GM12873 (cell line): ENCODE data around the gene AUTS2.

Source experiments
- TF ChIP-seq, protein P1 (sequence below): IDR thresholded peaks from 2 replicates; pipeline ENCODE4 v1.5.1; 2012; ENCODE audit warnings: low read depth, mild to moderate bottlenecking, moderate library complexity, low read length, control low read depth; ENCODE audit not compliant: insufficient read depth; ENCODE audit errors: missing control alignments

Gene AUTS2

DNA sequence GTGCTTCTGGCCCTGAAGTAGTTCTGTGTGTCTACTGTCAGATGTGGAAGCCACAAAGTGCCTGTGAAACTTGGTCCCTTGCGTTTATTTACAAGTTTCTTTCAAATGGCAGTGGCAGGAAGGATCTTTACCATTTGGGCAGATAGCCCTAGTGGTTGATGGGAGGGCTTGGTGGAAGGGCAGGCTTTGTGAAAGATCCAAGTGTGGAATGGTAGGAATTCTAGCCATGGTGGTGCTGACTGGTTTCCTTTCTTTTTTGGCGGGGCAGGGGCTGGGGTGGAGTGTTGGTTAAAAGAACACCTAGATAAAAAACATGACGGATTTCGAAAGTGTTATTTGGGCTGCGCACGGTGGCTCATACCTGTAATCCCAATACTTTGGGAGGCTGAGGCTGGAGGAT, 27.0 kb downstream of the AUTS2 start:
- TF ChIP-seq, protein P1, sequence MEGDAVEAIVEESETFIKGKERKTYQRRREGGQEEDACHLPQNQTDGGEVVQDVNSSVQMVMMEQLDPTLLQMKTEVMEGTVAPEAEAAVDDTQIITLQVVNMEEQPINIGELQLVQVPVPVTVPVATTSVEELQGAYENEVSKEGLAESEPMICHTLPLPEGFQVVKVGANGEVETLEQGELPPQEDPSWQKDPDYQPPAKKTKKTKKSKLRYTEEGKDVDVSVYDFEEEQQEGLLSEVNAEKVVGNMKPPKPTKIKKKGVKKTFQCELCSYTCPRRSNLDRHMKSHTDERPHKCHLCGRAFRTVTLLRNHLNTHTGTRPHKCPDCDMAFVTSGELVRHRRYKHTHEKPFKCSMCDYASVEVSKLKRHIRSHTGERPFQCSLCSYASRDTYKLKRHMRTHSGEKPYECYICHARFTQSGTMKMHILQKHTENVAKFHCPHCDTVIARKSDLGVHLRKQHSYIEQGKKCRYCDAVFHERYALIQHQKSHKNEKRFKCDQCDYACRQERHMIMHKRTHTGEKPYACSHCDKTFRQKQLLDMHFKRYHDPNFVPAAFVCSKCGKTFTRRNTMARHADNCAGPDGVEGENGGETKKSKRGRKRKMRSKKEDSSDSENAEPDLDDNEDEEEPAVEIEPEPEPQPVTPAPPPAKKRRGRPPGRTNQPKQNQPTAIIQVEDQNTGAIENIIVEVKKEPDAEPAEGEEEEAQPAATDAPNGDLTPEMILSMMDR: no peak

DNA sequence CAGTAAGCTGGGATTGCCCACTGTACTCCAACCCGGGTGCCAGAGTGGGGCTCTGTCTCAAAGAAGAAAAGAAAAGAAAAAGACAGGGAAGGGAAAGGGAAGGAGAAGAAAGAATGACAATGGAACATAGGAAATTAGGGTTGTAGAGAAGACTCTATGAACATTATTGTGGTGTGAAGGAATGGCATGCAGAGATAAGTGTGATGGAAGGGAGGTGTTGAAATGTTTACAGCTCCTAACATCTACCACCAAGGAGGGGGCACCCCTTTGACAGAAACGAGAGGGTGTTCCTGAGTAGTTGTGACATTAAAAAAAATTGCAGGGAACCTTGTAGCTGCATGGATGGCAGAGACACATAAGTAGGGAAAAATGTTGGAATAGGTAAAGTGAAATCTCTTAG, 27.5 kb downstream of the AUTS2 start:
- TF ChIP-seq, protein P1: no peak

DNA sequence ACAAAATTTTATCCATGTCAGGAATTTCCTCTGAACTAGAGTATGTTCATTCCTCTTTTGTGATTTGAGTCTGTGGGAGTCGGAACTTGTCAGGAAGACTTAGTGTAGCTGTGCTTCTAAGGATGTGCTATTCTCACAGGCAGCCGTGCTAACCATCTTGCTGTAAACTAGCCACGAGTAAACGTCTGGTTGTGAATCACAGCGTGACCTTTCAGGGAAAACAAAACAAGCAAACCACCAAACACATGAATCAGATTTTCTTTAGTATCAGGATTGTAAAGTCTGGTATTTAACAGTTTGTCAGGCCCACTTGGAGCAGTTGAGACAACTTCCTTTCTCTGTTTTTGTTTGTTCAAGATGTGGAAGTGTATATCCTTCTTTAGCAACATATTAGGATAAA, 32.0 kb downstream of the AUTS2 start:
- TF ChIP-seq, protein P1: no peak

DNA sequence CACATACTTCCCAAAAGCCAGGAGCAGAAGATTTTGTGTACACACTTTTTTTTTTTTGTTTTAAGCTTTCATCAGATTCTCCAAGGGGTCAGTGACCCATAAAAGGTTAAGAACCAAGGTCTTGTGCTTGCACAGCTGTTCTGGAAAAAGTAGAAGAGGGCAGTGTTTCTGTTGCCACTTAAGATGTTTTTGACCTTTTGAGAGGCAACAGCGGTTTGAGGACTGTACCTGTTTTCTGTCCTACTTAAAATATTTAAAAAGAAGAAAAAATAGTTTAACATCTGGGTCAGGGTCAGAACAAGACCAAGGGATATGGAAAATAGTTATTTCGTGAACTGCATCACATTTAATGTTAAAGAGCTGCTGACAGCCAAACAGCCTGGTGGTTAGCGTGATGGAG, 32.9 kb downstream of the AUTS2 start:
- TF ChIP-seq, protein P1: no peak

DNA sequence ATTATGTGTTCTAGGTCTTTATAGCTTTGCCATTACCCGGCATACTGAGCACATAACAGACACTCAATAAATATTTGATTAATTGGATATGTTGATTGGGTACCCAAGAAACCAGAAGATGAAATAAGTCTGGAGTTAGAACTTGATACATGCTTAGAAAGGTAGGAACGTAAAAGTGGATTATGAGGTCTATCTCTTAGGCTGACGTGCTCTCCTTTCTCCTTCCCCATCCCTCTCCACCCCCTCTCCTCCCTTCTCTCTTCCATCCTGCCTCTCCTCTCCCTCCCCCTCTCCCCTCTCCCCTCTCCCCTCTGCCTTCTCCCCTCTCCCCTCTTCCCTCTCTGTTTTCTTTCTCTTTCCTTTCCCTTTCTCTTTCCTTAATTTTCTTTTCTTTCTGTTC, 34.0 kb downstream of the AUTS2 start:
- TF ChIP-seq, protein P1: no peak

DNA sequence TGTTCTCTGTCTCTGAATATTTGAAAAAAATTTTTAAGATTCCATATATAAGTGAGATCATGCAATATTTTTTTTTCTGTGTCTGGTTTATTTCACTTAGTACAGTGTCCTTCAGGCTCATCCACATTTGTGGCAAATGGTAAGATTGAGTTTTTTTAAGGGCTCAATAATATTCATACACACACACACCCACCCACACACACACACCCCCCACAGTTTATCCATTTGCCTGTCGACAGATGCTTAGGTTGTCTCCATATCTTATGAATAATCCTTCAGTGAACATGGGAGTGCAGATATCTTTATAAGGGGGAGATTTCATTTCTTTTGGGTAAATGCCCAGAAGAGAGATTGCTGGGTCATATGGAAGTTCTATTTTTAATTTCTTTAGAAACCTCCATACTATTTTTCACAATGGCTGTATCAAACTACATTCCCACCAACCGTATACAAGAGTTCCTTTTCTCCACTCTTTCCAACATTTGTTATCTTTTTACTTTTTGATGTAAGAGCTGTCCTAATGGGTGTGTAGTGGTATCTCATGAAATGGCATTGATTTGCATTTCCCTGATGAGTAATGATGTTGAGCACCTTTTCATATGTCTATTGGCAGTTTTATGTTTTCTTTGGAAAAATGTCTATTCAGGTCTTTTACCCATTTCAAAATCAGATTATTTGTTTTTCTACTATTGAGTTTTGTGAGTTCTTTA, 35.0 kb downstream of the AUTS2 start:
- TF ChIP-seq, protein P1: no peak

DNA sequence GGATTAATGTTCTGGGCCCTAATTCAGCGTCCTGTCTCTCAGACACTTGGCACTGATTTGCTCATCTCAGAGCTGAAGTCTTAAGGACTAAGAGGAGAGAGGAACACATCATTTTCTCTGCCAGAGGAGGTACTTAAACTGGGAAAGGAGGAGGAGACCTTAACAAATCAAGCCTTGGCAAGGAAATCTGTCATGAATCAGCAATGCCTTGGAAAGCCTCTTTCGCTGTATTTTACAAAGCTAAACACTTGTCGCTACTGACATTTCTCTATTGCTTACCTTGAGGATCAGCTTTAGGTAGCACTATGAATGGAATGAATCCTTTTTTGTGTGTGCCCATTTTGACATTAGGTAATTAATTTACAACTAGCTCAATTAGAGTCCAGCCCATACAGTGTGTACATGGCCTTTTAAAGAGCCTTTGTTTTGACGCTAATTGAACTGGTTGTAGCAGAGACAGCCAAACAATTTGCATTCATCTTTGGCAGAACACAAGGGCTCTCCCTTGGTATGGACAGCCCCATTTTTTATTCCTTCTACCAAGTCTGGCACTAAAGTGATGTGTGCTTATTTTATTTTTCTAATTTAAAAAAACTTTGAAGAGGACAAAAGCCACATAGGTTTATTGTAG, 37.4 kb downstream of the AUTS2 start:
- TF ChIP-seq, protein P1: no peak
